OCI-LY3 (cell line): ENCODE measurements around the gene JPH3.

Experiments
- CTCF ChIP-seq: fragments of 200-600, 300-600 bp; sonication (generic); IDR thresholded peaks from 2 replicates; pipeline ENCODE4 v1.5.1; 2014; ENCODE audit warnings: antibody characterized with exemption, low read length, low read depth
- EZH2phosphoT487 ChIP-seq: fragments of 200-600 bp; shearing (Covaris generic); IDR thresholded peaks from 2 replicates; pipeline ENCODE4 v1.6.1; 2018; ENCODE audit warnings: antibody characterized with exemption, mixed run types, low read depth

- no peak for TF ChIP-seq EZH2phosphoT487
- TF ChIP-seq CTCF, result no peak
Measured at GRCh38 chr16:87736008-87736382, 133.7 kb downstream of the JPH3 start.
